Measurements from ENCODE around the gene EDC3.

DNA sequence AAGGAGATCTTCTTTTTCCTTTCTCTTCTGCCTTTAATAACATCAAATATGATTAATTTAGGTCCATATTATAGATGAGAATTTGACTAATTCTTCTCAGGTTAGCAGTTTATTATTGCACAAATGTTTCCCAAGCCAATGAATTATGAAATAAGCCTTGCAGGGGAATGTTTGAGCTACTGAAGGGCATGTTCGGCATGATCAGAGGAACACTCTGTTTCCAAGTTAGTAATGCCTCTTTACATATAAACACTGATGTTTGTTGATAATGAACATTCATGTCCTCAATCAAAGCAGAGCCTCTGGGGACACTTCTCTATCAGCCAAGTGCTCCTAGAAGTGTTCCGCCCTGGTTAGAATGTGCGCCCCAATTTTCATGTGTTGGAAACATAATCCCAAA lies 39.5 kb upstream of the EDC3 start:
- TF ChIP-seq CTCF (IDR thresholded peaks at IDR 0.05) (no peak), POLR2AphosphoS5 (IDR thresholded peaks at IDR 0.05) (no peak), POLR2A (IDR thresholded peaks at IDR 0.05) (no peak)

All from prostate gland (tissue), 2 donors.